ENCODE data around the gene RNF144A. TPM values are rescaled to one million over a fixed set of nuclear protein-coding genes. Genes with fewer than 3 reads are reported as not detected.

The RNF144A gene
- total RNA-seq, 1 experiment from 2014 or later: 10.6 TPM

- no peak overlapping the region for H2BK20ac ChIP-seq (ENCODE audit: low read depth, low read length, poor library complexity, severe bottlenecking)
- H3K4me1 ChIP-seq (ENCODE audit: insufficient read depth, low read length): no peaks in the 10 kb centered on the region
- H3K9ac ChIP-seq (ENCODE audit: extremely low read depth, insufficient read length, low read length): no peak overlapping the region
- no peak overlapping the region for H2BK15ac ChIP-seq (ENCODE audit: low read depth, low read length)
- Mint-ChIP-seq H3K27me3 (ENCODE audit: low read depth) (no peaks in the 10 kb centered on the region; the same call in 1 of the 2 replicates), H3K9me3 (no peaks in the 10 kb centered on the region), H3K36me3 (ENCODE audit: insufficient read depth in 1 of 3, low read depth in 3 of 3) (peaks cover 10 to 20% (median 10%) of the 10 kb centered on the region in 3 experiments), H3K27ac (peak overlapping the region in 1 of 3 experiments; percentile 70; a peak in 3 of 7 replicates), H3K4me3 (no peak overlapping the region), H3K4me1 (peaks cover 0 to 2% of the 10 kb centered on the region in 2 experiments; a peak in 2 of 4 replicates)
- no peaks in the 10 kb centered on the region for H3K79me1 ChIP-seq (ENCODE audit: insufficient read depth, low read depth, low read length, poor library complexity, severe bottlenecking)
- no peak overlapping the region for H4K8ac ChIP-seq (replicated peaks; ENCODE audit: insufficient read length, low read depth, low read length)
- H3K79me2 ChIP-seq (ENCODE audit: insufficient read depth, low read length): no peaks in the 10 kb centered on the region
- no peaks in the 10 kb centered on the region for H3K9me3 ChIP-seq (ENCODE audit: control insufficient read depth, low read depth, low read length)
- no peak overlapping the region for H3K4ac ChIP-seq (ENCODE audit: low read depth, low read length)
- no peak overlapping the region for H2BK5ac ChIP-seq (ENCODE audit: insufficient read length, low read length)
- H3K27ac ChIP-seq (ENCODE audit: insufficient read length, low read depth, low read length): no peak overlapping the region
- no peaks in the 10 kb centered on the region for H3K23me2 ChIP-seq (ENCODE audit: insufficient read length, low read depth, low read length, poor library complexity, severe bottlenecking)
- H4K91ac ChIP-seq (ENCODE audit: insufficient read length, low read depth, low read length): no peak overlapping the region
- no peak overlapping the region for H3K18ac ChIP-seq (ENCODE audit: insufficient read length, low read depth, low read length)
- no peak overlapping the region for H2AFZ ChIP-seq (ENCODE audit: low read length)
- H2BK120ac ChIP-seq (ENCODE audit: low read depth, low read length, poor library complexity, severe bottlenecking): no peak overlapping the region
- TF ChIP-seq CTCF (conservative IDR thresholded peaks at IDR 0.05): no peak
- H3K4me2 ChIP-seq (ENCODE audit: insufficient read depth, insufficient read length, low read length): no peak overlapping the region
- no CpG with 5 or more reads among the region's 13 CpGs for WGBS (ENCODE audit: extremely low coverage, insufficient read length, low lambda C conversion rate)
- H4K5ac ChIP-seq (ENCODE audit: insufficient read length, low read depth, low read length): no peak overlapping the region
- no peaks in the 10 kb centered on the region for H4K20me1 ChIP-seq (ENCODE audit: control insufficient read depth, insufficient read depth, insufficient read length)
- DNase-seq: no peak
- H3K27me3 ChIP-seq (ENCODE audit: insufficient read depth, low read length): no peaks in the 10 kb centered on the region
- H3K56ac ChIP-seq (ENCODE audit: insufficient read length, low read depth, low read length): no peak overlapping the region
- no peak overlapping the region for H3K23ac ChIP-seq (ENCODE audit: insufficient read length, low read depth, low read length)
- no peak overlapping the region for H2AK5ac ChIP-seq (ENCODE audit: insufficient read length, low read length)
- no peak overlapping the region for H3T11ph ChIP-seq (ENCODE audit: low read length)
- no peak overlapping the region for H2BK12ac ChIP-seq (ENCODE audit: insufficient read length, low read depth, low read length)
- no peak overlapping the region for H3K14ac ChIP-seq (ENCODE audit: insufficient read depth, low read length)
Measured at GRCh38 chr2:7029291-7030059, 112.3 kb downstream of the RNF144A start.

Data from H9 (cell line).